ENCODE measurements around the gene KCND1. TPM values are rescaled to one million over a fixed set of nuclear protein-coding genes. Genes with fewer than 3 reads are reported as not detected.

KCND1 gene
- total and polyA plus RNA-seq, 10 of the 15 experiments (the other 5 are each of a cell fraction or from before 2014, with no cell fraction given), result 0.02 to 1.0 (median 0.39) TPM

- TF ChIP-seq, protein P1, sequence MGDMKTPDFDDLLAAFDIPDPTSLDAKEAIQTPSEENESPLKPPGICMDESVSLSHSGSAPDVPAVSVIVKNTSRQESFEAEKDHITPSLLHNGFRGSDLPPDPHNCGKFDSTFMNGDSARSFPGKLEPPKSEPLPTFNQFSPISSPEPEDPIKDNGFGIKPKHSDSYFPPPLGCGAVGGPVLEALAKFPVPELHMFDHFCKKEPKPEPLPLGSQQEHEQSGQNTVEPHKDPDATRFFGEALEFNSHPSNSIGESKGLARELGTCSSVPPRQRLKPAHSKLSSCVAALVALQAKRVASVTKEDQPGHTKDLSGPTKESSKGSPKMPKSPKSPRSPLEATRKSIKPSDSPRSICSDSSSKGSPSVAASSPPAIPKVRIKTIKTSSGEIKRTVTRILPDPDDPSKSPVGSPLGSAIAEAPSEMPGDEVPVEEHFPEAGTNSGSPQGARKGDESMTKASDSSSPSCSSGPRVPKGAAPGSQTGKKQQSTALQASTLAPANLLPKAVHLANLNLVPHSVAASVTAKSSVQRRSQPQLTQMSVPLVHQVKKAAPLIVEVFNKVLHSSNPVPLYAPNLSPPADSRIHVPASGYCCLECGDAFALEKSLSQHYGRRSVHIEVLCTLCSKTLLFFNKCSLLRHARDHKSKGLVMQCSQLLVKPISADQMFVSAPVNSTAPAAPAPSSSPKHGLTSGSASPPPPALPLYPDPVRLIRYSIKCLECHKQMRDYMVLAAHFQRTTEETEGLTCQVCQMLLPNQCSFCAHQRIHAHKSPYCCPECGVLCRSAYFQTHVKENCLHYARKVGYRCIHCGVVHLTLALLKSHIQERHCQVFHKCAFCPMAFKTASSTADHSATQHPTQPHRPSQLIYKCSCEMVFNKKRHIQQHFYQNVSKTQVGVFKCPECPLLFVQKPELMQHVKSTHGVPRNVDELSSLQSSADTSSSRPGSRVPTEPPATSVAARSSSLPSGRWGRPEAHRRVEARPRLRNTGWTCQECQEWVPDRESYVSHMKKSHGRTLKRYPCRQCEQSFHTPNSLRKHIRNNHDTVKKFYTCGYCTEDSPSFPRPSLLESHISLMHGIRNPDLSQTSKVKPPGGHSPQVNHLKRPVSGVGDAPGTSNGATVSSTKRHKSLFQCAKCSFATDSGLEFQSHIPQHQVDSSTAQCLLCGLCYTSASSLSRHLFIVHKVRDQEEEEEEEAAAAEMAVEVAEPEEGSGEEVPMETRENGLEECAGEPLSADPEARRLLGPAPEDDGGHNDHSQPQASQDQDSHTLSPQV (IDR thresholded peaks at IDR 0.05), result no peak
- peak; percentile 85 for TF ChIP-seq ZNF384 (IDR thresholded peaks at IDR 0.05; ENCODE audit: borderline replicate concordance, low read depth, low read length)
- no peak for TF ChIP-seq POU2F2 (IDR thresholded peaks at IDR 0.05; ENCODE audit: borderline replicate concordance, low read depth, low read length)
- TF ChIP-seq, protein P2, sequence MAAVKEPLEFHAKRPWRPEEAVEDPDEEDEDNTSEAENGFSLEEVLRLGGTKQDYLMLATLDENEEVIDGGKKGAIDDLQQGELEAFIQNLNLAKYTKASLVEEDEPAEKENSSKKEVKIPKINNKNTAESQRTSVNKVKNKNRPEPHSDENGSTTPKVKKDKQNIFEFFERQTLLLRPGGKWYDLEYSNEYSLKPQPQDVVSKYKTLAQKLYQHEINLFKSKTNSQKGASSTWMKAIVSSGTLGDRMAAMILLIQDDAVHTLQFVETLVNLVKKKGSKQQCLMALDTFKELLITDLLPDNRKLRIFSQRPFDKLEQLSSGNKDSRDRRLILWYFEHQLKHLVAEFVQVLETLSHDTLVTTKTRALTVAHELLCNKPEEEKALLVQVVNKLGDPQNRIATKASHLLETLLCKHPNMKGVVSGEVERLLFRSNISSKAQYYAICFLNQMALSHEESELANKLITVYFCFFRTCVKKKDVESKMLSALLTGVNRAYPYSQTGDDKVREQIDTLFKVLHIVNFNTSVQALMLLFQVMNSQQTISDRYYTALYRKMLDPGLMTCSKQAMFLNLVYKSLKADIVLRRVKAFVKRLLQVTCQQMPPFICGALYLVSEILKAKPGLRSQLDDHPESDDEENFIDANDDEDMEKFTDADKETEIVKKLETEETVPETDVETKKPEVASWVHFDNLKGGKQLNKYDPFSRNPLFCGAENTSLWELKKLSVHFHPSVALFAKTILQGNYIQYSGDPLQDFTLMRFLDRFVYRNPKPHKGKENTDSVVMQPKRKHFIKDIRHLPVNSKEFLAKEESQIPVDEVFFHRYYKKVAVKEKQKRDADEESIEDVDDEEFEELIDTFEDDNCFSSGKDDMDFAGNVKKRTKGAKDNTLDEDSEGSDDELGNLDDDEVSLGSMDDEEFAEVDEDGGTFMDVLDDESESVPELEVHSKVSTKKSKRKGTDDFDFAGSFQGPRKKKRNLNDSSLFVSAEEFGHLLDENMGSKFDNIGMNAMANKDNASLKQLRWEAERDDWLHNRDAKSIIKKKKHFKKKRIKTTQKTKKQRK (IDR thresholded peaks at IDR 0.05; ENCODE audit: low read depth, low read length), result no peak
- TF ChIP-seq CBFB (IDR thresholded peaks at IDR 0.05; ENCODE audit: low read depth), result peak; percentile 43; the same call in 1 of the 2 replicates
- no peak for TF ChIP-seq NBN (IDR thresholded peaks at IDR 0.05)
- TF ChIP-seq TARDBP (IDR thresholded peaks at IDR 0.05; ENCODE audit: borderline replicate concordance), result no peak
- no peak for TF ChIP-seq MEF2B (IDR thresholded peaks at IDR 0.05; ENCODE audit: partially characterized antibody, poor library complexity, severe bottlenecking)
- no peak; the same call in 1 of the 2 replicates for TF ChIP-seq CREM (IDR thresholded peaks at IDR 0.05; ENCODE audit: low read depth)
- no peak for TF ChIP-seq NR2F1 (conservative IDR thresholded peaks at IDR 0.05)
- TF ChIP-seq STAT1 (conservative IDR thresholded peaks at IDR 0.05), result no peak
- TF ChIP-seq PAX8 (IDR thresholded peaks at IDR 0.05), result no peak
- no peak for TF ChIP-seq SIN3A (IDR thresholded peaks at IDR 0.05; ENCODE audit: low read depth, low read length)
- no peak for TF ChIP-seq ESRRA (IDR thresholded peaks at IDR 0.05; ENCODE audit: low read length)
- no peak for TF ChIP-seq RB1 (IDR thresholded peaks at IDR 0.05; ENCODE audit: borderline replicate concordance)
- TF ChIP-seq TCF3 (IDR thresholded peaks at IDR 0.05; ENCODE audit: borderline replicate concordance, insufficient read depth, low read depth, low read length), result no peak
- TF ChIP-seq, protein P3, sequence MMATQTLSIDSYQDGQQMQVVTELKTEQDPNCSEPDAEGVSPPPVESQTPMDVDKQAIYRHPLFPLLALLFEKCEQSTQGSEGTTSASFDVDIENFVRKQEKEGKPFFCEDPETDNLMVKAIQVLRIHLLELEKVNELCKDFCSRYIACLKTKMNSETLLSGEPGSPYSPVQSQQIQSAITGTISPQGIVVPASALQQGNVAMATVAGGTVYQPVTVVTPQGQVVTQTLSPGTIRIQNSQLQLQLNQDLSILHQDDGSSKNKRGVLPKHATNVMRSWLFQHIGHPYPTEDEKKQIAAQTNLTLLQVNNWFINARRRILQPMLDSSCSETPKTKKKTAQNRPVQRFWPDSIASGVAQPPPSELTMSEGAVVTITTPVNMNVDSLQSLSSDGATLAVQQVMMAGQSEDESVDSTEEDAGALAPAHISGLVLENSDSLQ (IDR thresholded peaks at IDR 0.05), result peak; percentile 80
- TF ChIP-seq, protein P4, sequence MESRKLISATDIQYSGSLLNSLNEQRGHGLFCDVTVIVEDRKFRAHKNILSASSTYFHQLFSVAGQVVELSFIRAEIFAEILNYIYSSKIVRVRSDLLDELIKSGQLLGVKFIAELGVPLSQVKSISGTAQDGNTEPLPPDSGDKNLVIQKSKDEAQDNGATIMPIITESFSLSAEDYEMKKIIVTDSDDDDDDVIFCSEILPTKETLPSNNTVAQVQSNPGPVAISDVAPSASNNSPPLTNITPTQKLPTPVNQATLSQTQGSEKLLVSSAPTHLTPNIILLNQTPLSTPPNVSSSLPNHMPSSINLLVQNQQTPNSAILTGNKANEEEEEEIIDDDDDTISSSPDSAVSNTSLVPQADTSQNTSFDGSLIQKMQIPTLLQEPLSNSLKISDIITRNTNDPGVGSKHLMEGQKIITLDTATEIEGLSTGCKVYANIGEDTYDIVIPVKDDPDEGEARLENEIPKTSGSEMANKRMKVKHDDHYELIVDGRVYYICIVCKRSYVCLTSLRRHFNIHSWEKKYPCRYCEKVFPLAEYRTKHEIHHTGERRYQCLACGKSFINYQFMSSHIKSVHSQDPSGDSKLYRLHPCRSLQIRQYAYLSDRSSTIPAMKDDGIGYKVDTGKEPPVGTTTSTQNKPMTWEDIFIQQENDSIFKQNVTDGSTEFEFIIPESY (IDR thresholded peaks at IDR 0.05), result no peak
Observed at GRCh38 chrX:49002091-49002935, 30.7 kb upstream of the KCND1 start, which contains the start of gene GRIPAP1 (continued).

All from GM12878 (cell line).